ENCODE results near the gene NOS1. TPM values are rescaled to one million over a fixed set of nuclear protein-coding genes. Genes with fewer than 3 reads are reported as not detected.

NOS1 gene
- polyA plus RNA-seq, 1 donor: 0.81 TPM

DNA sequence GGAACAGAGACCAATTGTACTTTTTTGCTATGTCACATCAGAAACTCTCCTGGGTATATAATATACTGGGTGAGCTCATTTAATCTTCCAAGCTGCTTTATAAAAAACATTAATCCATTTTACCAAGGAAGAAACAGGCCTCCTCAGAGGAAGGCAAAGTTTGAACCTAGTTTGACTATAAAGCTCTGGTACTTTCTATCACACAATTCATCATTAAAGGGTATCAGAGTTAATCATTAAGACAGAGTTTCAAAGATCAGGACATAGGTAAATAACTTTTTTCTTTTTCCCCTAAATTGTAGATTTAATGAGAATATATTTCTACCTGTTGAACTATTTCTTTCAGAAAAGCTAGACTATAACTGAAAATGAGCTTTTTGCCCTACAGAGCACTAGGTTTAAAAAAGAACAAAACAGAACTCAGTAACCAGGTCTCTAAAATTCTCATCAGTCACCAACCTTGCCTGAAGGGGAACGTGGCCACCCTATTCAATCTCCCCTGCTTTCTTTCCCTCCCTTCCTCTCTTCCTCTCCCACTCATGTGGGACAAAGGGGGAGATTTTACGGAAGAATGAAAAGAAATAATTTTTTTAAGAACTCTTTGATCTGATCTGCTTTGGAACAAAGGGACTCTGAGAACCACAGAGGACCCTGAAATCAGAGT is 189.8 kb downstream of the NOS1 start:
- DNase-seq: no peak

DNA sequence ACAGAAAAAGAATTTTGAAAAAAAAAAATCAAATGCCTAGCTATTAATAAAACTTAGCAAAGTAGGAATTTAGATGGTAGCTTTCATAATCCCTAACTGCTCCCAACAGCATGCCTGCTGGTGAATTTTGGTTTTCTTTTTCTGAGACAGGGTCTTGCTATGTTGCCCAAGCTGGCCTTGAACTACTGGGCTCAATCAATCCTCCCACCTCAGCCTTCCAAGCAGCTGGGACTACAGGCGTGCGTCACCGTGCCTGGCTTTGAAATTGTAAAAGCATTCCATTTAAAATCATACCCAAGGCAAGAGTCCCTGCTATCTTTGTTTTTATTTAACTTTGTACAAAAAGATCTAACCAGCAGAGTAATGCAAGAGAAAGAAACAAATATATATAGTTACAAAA is 191.9 kb downstream of the NOS1 start:
- DNase-seq: no peak

DNA sequence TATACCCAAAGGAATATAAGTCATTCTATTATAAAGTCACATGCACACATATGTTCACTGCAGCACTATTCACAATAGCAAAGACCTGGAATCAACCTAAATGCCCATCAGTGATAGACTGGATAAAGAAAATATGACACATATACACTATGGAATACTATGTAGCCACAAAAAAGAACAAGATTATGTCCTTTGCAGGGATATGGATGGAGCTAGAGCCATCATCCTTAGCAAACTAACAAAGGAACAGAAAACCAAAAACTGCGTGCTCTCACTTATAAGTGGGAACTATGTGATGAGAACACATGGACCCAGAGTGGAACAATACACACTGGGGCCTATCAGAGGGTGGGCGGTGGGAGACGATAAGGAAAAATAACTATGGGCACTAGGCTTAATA is 192.4 kb downstream of the NOS1 start:
- DNase-seq: no peak

DNA sequence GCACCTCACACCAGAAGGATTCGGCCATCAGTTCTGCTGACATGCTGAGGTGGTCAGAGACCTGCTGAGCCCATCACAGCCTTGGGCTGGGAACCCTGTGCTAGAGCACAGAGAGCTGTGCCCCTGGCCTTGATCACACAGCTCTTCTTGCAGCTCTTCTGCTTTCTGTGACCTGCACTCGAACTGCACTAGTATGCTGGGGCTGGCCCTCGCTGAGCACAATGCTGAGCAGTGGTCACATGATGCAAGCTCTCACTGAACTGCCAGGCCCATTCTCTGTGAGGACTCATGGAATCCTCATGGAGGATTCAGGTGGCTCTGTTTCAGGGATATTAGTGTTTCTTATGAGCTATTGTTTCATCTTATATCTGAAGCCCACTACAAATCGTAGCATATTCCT is 193.7 kb downstream of the NOS1 start:
- no peak for DNase-seq

DNA sequence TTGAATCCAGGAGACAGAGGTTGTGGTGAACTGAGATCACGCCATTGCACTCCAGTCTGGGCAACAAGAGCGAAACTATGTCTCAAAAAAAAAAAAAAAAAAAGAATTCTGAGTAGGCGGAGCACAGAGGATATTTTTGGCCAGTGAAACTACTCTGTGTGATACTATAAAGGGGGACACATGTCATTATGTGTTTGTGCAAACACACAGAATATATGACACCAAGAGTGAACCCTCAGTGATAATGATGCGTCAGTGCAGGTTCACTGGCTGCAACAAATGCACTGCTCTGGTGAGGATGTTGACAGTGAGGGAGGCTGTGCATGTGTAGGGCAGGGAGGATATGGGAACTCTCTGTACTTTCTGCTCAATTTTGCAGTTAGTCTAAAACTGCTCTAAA is 195.3 kb downstream of the NOS1 start:
- DNase-seq: no peak

DNA sequence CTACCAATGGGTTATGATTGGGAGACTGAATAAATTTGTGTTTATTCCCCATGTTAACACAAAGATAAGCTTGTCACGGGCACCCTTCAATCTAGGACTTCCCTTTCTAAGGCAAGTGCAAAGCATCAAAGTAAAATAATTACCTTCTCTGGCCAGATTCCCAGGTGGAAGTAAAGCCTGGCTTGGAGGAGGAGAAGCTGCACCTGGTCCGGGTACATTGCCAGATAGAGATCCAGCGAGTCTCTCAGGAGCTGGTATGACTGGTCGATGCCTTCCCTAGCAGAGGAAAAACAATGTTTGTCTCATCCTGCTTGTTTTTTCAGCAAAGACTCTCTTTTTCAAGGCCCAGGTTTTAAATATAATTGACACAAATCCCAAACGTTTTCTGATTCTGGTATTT is 196.1 kb downstream of the NOS1 start:
- no peak for DNase-seq

DNA sequence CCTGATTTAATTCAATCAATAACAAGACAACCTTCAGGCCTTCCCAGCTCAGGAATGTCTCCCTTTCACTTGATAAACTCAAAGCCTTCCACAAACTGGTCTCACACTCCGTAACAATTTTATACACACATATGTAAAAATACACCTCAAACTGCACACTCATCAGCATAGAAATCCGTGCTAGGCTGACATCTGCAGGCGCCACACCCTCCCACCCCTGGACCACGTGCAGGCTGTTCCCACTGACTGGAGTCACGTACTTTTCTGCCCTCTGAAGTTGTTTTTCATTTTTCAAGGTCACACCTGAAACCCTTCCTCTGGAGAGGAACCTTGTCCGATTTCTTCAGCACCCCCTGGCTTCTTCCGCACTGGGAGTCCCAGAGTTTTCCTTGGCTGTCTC is 198.8 kb downstream of the NOS1 start:
- DNase-seq: no peak

DNA sequence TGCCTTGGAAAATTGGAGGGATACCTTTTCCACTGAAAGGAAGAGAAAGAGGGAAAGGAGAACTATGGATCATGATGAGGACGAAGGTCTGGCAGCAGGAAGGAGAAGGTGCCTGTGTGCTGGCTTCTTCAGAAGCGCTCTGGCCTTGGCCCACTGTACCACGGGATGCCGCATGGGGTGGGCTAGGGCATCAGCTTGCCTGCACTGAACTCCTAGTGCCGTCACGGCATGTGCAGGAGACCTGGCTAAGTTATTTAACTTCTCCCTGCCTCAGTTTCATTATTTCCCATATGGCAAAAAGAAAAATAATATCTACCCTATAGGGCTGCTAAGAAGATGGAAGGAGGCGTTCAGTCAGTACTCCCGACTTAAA is 199.3 kb downstream of the NOS1 start:
- no peak for DNase-seq

DNA sequence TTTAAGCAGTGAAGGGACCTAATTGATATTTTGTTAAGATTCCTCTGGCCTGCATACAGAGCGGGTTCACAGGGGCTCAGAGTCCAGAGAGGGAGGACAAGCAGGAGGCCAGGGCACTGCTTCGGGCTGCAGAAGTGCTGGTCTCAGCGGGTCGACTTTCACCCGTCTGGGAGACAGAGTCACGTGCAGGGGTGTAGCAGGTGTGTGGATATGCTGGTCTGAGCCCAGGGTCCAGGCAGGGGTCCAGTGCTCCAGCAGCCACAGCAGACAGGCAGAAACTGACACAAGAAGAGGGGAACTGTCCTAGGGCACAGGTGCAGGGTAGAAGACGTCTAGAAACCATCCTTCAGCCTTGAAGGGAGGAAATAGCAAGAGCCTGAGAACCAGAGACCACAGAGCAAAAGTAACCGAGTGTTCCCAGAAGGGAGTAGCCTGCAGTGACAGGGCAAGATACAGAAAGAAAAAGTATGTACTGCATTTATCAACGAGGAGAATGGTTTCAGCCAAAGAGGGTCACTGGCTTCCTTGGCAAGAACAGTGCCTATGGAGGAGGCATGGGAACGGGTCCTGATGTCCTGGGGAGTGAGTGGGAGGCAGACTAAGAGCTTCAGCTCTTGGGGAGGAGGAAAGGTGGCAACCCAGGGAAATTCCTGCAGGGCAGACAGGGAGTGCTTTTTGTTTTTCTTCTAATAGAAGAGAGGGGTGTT is 199.8 kb downstream of the NOS1 start:
- DNase-seq: no peak

DNA sequence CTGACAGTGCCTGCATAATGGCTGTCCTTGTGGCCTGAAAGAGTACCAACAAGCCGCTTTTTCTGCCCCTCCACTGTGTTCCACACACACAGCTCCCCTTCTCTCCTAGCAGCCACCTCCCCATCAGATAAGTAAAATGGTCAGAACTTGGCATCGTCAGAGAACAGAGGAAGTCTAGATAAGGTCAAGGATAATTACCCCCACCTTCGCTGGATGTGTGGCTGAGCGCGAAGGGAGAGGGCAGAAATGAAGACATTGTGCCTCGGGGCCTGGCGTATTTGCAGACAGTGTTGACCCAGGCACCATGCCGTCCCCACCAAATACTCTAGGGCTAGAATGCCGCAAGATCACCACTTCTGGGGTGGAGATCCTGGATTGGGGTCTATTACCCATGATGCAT is 201.8 kb downstream of the NOS1 start:
- no peak for DNase-seq

DNA sequence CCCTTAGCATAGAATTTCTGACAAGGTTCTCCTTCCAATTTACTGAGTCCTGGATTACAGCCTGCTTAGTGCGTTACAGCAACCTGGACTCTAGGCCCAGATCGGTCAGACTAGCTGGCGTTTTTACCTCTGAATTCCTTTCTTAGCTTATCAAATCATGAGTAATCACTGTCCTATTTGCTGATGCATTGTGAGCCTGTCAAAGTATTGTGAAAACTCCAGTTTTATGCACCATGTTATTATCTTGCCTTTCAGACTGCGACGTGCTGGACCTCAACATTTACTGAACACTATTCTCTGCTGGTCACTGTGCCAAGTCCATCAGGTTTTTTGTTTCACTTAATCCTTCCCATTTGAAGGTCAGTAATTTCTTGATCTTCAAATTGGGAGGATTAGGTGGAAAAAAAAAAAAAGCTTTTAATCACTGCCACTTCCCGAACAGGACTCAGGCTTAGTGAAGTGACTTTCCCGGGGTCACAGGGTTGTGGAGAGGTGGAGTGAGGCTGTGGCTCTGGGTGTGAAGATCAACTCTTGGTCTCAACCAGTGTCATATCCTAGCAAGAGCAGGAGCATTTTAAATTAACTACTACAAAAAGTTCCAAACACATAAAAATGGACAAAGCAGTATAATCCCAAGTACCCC is 202.4 kb downstream of the NOS1 start:
- DNase-seq: no peak

Other genes with a start within 250 kb of the NOS1 start
- gene FBXO21, start 171.2 kb downstream of the NOS1 start, polyA plus RNA-seq (ENCODE audit: insufficient read length): 61.0 TPM

Measured in left kidney (tissue), 2 donors.